Measurements from ENCODE around the gene TRAPPC13. TPM values are rescaled to one million over a fixed set of nuclear protein-coding genes. Genes with fewer than 3 reads are reported as not detected.

The TRAPPC13 gene
- total and polyA plus RNA-seq, 10 of the 15 experiments (the other 5 are each of a cell fraction or from before 2014, with no cell fraction given) = 16.5 to 35.6 (median 25.0) TPM

DNA sequence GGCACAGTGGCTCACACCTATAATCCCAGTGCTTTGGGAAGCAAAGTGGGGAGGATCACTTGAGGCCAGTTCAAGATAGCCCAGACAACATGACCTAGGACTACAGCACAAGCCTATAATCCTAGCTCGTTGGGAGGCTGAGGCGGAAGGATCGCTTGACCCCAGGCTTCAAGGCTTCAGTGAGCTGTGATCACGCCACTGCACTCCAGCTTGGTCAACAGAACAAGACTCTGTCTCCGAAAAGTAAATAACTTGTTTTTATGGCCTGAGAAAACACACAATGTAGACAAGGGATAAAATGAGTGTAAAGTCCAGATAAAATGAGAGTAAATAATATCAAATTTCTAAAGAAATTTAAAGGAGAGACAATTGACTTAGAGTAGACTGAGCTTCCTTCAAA lies 26.3 kb downstream of the TRAPPC13 start (continued):
- TF ChIP-seq, protein P1, sequence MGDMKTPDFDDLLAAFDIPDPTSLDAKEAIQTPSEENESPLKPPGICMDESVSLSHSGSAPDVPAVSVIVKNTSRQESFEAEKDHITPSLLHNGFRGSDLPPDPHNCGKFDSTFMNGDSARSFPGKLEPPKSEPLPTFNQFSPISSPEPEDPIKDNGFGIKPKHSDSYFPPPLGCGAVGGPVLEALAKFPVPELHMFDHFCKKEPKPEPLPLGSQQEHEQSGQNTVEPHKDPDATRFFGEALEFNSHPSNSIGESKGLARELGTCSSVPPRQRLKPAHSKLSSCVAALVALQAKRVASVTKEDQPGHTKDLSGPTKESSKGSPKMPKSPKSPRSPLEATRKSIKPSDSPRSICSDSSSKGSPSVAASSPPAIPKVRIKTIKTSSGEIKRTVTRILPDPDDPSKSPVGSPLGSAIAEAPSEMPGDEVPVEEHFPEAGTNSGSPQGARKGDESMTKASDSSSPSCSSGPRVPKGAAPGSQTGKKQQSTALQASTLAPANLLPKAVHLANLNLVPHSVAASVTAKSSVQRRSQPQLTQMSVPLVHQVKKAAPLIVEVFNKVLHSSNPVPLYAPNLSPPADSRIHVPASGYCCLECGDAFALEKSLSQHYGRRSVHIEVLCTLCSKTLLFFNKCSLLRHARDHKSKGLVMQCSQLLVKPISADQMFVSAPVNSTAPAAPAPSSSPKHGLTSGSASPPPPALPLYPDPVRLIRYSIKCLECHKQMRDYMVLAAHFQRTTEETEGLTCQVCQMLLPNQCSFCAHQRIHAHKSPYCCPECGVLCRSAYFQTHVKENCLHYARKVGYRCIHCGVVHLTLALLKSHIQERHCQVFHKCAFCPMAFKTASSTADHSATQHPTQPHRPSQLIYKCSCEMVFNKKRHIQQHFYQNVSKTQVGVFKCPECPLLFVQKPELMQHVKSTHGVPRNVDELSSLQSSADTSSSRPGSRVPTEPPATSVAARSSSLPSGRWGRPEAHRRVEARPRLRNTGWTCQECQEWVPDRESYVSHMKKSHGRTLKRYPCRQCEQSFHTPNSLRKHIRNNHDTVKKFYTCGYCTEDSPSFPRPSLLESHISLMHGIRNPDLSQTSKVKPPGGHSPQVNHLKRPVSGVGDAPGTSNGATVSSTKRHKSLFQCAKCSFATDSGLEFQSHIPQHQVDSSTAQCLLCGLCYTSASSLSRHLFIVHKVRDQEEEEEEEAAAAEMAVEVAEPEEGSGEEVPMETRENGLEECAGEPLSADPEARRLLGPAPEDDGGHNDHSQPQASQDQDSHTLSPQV (IDR thresholded peaks at IDR 0.05) = no peak
- TF ChIP-seq RAD51 (IDR thresholded peaks at IDR 0.05) (no peak), HCFC1 (IDR thresholded peaks at IDR 0.05; ENCODE audit: low read length) (no peak), GATAD2B (conservative IDR thresholded peaks at IDR 0.05; ENCODE audit: low read depth) (no peak), CHD2 (IDR thresholded peaks at IDR 0.05; ENCODE audit: borderline replicate concordance, low read depth, low read length) (no peak), HDGF (IDR thresholded peaks at IDR 0.05) (no peak), LARP7 (IDR thresholded peaks at IDR 0.05) (no peak), RELB (IDR thresholded peaks at IDR 0.05; ENCODE audit: low read depth) (no peak)
- TF ChIP-seq, protein P2, sequence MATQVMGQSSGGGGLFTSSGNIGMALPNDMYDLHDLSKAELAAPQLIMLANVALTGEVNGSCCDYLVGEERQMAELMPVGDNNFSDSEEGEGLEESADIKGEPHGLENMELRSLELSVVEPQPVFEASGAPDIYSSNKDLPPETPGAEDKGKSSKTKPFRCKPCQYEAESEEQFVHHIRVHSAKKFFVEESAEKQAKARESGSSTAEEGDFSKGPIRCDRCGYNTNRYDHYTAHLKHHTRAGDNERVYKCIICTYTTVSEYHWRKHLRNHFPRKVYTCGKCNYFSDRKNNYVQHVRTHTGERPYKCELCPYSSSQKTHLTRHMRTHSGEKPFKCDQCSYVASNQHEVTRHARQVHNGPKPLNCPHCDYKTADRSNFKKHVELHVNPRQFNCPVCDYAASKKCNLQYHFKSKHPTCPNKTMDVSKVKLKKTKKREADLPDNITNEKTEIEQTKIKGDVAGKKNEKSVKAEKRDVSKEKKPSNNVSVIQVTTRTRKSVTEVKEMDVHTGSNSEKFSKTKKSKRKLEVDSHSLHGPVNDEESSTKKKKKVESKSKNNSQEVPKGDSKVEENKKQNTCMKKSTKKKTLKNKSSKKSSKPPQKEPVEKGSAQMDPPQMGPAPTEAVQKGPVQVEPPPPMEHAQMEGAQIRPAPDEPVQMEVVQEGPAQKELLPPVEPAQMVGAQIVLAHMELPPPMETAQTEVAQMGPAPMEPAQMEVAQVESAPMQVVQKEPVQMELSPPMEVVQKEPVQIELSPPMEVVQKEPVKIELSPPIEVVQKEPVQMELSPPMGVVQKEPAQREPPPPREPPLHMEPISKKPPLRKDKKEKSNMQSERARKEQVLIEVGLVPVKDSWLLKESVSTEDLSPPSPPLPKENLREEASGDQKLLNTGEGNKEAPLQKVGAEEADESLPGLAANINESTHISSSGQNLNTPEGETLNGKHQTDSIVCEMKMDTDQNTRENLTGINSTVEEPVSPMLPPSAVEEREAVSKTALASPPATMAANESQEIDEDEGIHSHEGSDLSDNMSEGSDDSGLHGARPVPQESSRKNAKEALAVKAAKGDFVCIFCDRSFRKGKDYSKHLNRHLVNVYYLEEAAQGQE (IDR thresholded peaks at IDR 0.05; ENCODE audit: low read depth, low read length) = no peak
- TF ChIP-seq, protein P3, sequence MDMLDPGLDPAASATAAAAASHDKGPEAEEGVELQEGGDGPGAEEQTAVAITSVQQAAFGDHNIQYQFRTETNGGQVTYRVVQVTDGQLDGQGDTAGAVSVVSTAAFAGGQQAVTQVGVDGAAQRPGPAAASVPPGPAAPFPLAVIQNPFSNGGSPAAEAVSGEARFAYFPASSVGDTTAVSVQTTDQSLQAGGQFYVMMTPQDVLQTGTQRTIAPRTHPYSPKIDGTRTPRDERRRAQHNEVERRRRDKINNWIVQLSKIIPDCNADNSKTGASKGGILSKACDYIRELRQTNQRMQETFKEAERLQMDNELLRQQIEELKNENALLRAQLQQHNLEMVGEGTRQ (IDR thresholded peaks at IDR 0.05; ENCODE audit: borderline replicate concordance, low read depth, low read length) = no peak
- TF ChIP-seq, protein P4, sequence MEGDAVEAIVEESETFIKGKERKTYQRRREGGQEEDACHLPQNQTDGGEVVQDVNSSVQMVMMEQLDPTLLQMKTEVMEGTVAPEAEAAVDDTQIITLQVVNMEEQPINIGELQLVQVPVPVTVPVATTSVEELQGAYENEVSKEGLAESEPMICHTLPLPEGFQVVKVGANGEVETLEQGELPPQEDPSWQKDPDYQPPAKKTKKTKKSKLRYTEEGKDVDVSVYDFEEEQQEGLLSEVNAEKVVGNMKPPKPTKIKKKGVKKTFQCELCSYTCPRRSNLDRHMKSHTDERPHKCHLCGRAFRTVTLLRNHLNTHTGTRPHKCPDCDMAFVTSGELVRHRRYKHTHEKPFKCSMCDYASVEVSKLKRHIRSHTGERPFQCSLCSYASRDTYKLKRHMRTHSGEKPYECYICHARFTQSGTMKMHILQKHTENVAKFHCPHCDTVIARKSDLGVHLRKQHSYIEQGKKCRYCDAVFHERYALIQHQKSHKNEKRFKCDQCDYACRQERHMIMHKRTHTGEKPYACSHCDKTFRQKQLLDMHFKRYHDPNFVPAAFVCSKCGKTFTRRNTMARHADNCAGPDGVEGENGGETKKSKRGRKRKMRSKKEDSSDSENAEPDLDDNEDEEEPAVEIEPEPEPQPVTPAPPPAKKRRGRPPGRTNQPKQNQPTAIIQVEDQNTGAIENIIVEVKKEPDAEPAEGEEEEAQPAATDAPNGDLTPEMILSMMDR (IDR thresholded peaks at IDR 0.05 in 2 of 3, conservative IDR thresholded peaks at IDR 0.05 in 1 of 3; ENCODE audit: control insufficient read depth in 2 of 3, extremely low read depth in 1 of 3, insufficient read depth in 1 of 3, low read depth in 3 of 3, low read length in 3 of 3) = no peak

All from GM12878 (cell line).